ENCODE results near the gene DIP2A.

Gene DIP2A

GRCh38 chr21:46545363-46545762, 86.7 kb downstream of the DIP2A start:
- DNase-seq (ENCODE audit: low spot score): no peak
- TF ChIP-seq CTCF (IDR thresholded peaks at IDR 0.05; ENCODE audit: extremely low read depth, missing control alignments): no peak

GRCh38 chr21:46545911-46546310, 87.2 kb downstream of the DIP2A start:
- no peak for DNase-seq (ENCODE audit: low spot score)
- no peak for TF ChIP-seq CTCF (IDR thresholded peaks at IDR 0.05; ENCODE audit: extremely low read depth, missing control alignments)

GRCh38 chr21:46546799-46547198, 88.1 kb downstream of the DIP2A start:
- DNase-seq (ENCODE audit: low spot score): no peak
- TF ChIP-seq CTCF (IDR thresholded peaks at IDR 0.05; ENCODE audit: extremely low read depth, missing control alignments): no peak

GRCh38 chr21:46549650-46550049, 91.0 kb downstream of the DIP2A start:
- no peak for DNase-seq (ENCODE audit: low spot score)
- TF ChIP-seq CTCF (IDR thresholded peaks at IDR 0.05; ENCODE audit: extremely low read depth, missing control alignments): no peak

- no peak for DNase-seq (ENCODE audit: low spot score)
- TF ChIP-seq CTCF (IDR thresholded peaks at IDR 0.05; ENCODE audit: extremely low read depth, missing control alignments): no peak
These were observed 91.6 kb downstream of the DIP2A start for GRCh38 chr21:46550116-46550941.

GRCh38 chr21:46551636-46552241, 93.0 kb downstream of the DIP2A start:
- no peak for DNase-seq (ENCODE audit: low spot score)
- TF ChIP-seq CTCF (IDR thresholded peaks at IDR 0.05; ENCODE audit: extremely low read depth, missing control alignments): no peak

GRCh38 chr21:46552274-46552673, 93.6 kb downstream of the DIP2A start:
- DNase-seq (ENCODE audit: low spot score): no peak
- no peak for TF ChIP-seq CTCF (IDR thresholded peaks at IDR 0.05; ENCODE audit: extremely low read depth, missing control alignments)

All from GM20000 (cell line).